SK-N-SH (cell line): ENCODE results near the gene SLC35D2. TPM values are rescaled to one million over a fixed set of nuclear protein-coding genes. Genes with fewer than 3 reads are reported as not detected.

Experiments
- CTCF ChIA-PET: fragments of 300-600, 350-600 bp; formaldehyde crosslinking; extraction: SDS; loops from one replicate; lab custom pipeline; 2021; lab: Yijun Ruan, JAX
- POLR2A ChIA-PET: fragments of 350-600 bp; sonication (Branson Sonifier 250); formaldehyde crosslinking; extraction: SDS; loops from one replicate; lab custom pipeline; 2020; ENCODE audit warnings: antibody characterized with exemption, inconsistent platforms; lab: Yijun Ruan, JAX
- DNase-seq: peaks from one replicate; pipeline ENCODE4 v3.0.0; 2012
- H2AFZ ChIP-seq: fragments of 200-600 bp; sonication (generic); 2 replicates; pipeline ENCODE4 v1.8.1; 2016; ENCODE audit warnings: antibody characterized with exemption, mild to moderate bottlenecking, low read depth
- H3F3A ChIP-seq: fragments of 200-600 bp; sonication (generic); replicated peaks from 2 replicates; pipeline ENCODE3; 2016; ENCODE audit warnings: antibody characterized with exemption, mild to moderate bottlenecking; ENCODE audit not compliant: insufficient read depth
- H3K27ac ChIP-seq, 2 experiments: fragments of 200-500 bp in 1 of 2; fragments of 200-600 bp in 1 of 2; sonication (Bioruptor generic) in 1 of 2; sonication (generic), shearing (Covaris generic) in 1 of 2; 2 replicates each; pipeline versions ENCODE4 v1.5.1 to v1.6.1; 2014 to 2016; ENCODE audit warnings: low read depth in 2 of 2, inconsistent platforms in 1 of 2, low read length in 1 of 2, mild to moderate bottlenecking in 1 of 2, mixed read lengths in 1 of 2
- H3K27me3 ChIP-seq: fragments of 200-600 bp; sonication (generic), shearing (Covaris generic); 2 replicates; pipeline ENCODE4 v1.6.1; 2016; ENCODE audit warnings: mixed run types; ENCODE audit not compliant: insufficient read depth
- H3K36me3 ChIP-seq, 2 experiments: fragments of 200-500 bp in 1 of 2; fragments of 200-600 bp in 1 of 2; sonication (Bioruptor generic) in 1 of 2; sonication (generic) in 1 of 2; replicated peaks in 1 of 2; 2 replicates each; pipeline versions ENCODE3 to v1.5.1; 2014 to 2016; ENCODE audit warnings: low read length in 1 of 2, mild to moderate bottlenecking in 1 of 2; ENCODE audit not compliant: insufficient read depth in 2 of 2, control insufficient read depth in 1 of 2
- H3K4me1 ChIP-seq, 2 experiments: fragments of 200-500 bp in 1 of 2; fragments of 200-600 bp in 1 of 2; sonication (Bioruptor generic) in 1 of 2; sonication (generic), shearing (Covaris generic) in 1 of 2; 2 replicates each; pipeline versions ENCODE4 v1.5.1 to v1.6.1; 2014 to 2016; ENCODE audit warnings: low read depth in 1 of 2, low read length in 1 of 2, mixed run types in 1 of 2; ENCODE audit not compliant: insufficient read depth in 2 of 2, control insufficient read depth in 1 of 2
- H3K4me2 ChIP-seq: fragments of 200-600 bp; sonication (generic), shearing (Covaris generic); 2 replicates; pipeline ENCODE4 v1.6.1; 2017; ENCODE audit warnings: mixed run types
- H3K4me3 ChIP-seq, 2 experiments: fragments of 200-500 bp in 1 of 2; fragments of 200-600 bp in 1 of 2; sonication (Bioruptor generic) in 1 of 2; sonication (generic), shearing (Covaris generic) in 1 of 2; 2 replicates each; pipeline versions ENCODE4 v1.5.1 to v1.8.1; 2014 to 2016; ENCODE audit warnings: low read depth in 2 of 2, inconsistent platforms in 1 of 2, low read length in 1 of 2, mild to moderate bottlenecking in 1 of 2, mixed read lengths in 1 of 2, moderate library complexity in 1 of 2
- H3K79me2 ChIP-seq: fragments of 200-600 bp; sonication (generic); 2 replicates; pipeline ENCODE4 v1.8.1; 2017; ENCODE audit warnings: mild to moderate bottlenecking; ENCODE audit not compliant: insufficient read depth
- H3K9ac ChIP-seq: fragments of 200-600 bp; sonication (generic); 2 replicates; pipeline ENCODE4 v1.6.1; 2017; ENCODE audit warnings: mixed run types
- H3K9me2 ChIP-seq: fragments of 200-600 bp; sonication (generic); 2 replicates; pipeline ENCODE4 v1.6.1; 2017; ENCODE audit warnings: mixed run types
- H3K9me3 ChIP-seq: fragments of 200-600 bp; sonication (generic); 2 replicates; pipeline ENCODE4 v1.6.1; 2017; ENCODE audit warnings: mixed run types, mild to moderate bottlenecking, moderate library complexity
- H4K20me1 ChIP-seq: fragments of 200-600 bp; sonication (generic); 2 replicates; pipeline ENCODE4 v1.6.1; 2017; ENCODE audit warnings: mild to moderate bottlenecking, mixed run types; ENCODE audit not compliant: insufficient read depth
- CHD2 ChIP-seq: fragments of 150-350 bp; IDR thresholded peaks from 2 replicates; pipeline ENCODE4 v1.6.1; 2018; ENCODE audit warnings: low read length; ENCODE audit not compliant: partially characterized antibody
- ELF1 ChIP-seq: IDR thresholded peaks from 2 replicates; pipeline ENCODE4 v1.4.0; 2012
- EZH2phosphoT487 ChIP-seq: fragments of 200-600 bp; sonication (generic); IDR thresholded peaks from 2 replicates; pipeline ENCODE4 v1.6.1; 2017; ENCODE audit warnings: low read depth, mixed run types, mild to moderate bottlenecking, antibody characterized with exemption, moderate library complexity, borderline replicate concordance
- FOXJ3 ChIP-seq: sonication (generic); formaldehyde crosslinking; IDR thresholded peaks from 2 replicates; pipeline ENCODE4 v1.5.1; 2020; ENCODE audit warnings: mild to moderate bottlenecking, missing genetic modification reagents
- FOXM1 ChIP-seq: IDR thresholded peaks from 2 replicates; pipeline ENCODE4 v1.4.0; 2012; ENCODE audit warnings: low read depth, mild to moderate bottlenecking
- MEF2A ChIP-seq: IDR thresholded peaks from 2 replicates; pipeline ENCODE4 v1.4.0; 2012; ENCODE audit warnings: low read depth, borderline replicate concordance
- POLR2AphosphoS5 ChIP-seq: IDR thresholded peaks from 2 replicates; pipeline ENCODE4 v1.6.1; 2012; ENCODE audit warnings: low read depth, low read length
- RAD21 ChIP-seq: IDR thresholded peaks from 2 replicates; pipeline ENCODE4 v1.6.1; 2012; ENCODE audit warnings: mild to moderate bottlenecking, low read length
- RCOR1 ChIP-seq: fragments of 150-350 bp; IDR thresholded peaks from 2 replicates; pipeline ENCODE4 v1.6.1; 2017; ENCODE audit warnings: antibody characterized with exemption, low read length
- RFX5 ChIP-seq: IDR thresholded peaks from 2 replicates; pipeline ENCODE4 v1.6.1; 2012; ENCODE audit warnings: mild to moderate bottlenecking, improper control_type of control experiment, low read length
- SIN3A ChIP-seq: IDR thresholded peaks from 2 replicates; pipeline ENCODE4 v1.6.1; 2012; ENCODE audit warnings: low read depth, mild to moderate bottlenecking, low read length, moderate library complexity, borderline replicate concordance
- SMC3 ChIP-seq: IDR thresholded peaks from 2 replicates; pipeline ENCODE4 v1.6.1; 2012; ENCODE audit warnings: low read depth, low read length, improper control_type of control experiment
- TCF12 ChIP-seq: IDR thresholded peaks from 2 replicates; pipeline ENCODE4 v1.4.0; 2012
- YY1 ChIP-seq: IDR thresholded peaks from 2 replicates; pipeline ENCODE4 v1.4.0; 2012; ENCODE audit warnings: low read depth, mild to moderate bottlenecking
- WGBS: methylation state at CpG from one replicate; pipeline ENCODE4 v1.1.6; 2017; ENCODE audit warnings: low lambda C conversion rate; 5-methylcytosine and 5-hydroxymethylcytosine counted together
- polyA plus RNA-seq, 3 experiments: library from polyadenylated mRNA; depleted of rRNA; stranded (reverse); fragments of >200 nt; gene quantifications; 2 replicates each; pipeline ENCODE4 v1.2.3, GENCODE V29; 2012
- TF ChIP-seq, protein P1 (sequence below): fragments of 150-350 bp; IDR thresholded peaks from 2 replicates; pipeline ENCODE4 v1.6.1; 2016; ENCODE audit warnings: mild to moderate bottlenecking, low read depth, low read length
- TF ChIP-seq, protein P2 (sequence below): fragments of 200-600 bp; sonication (generic); IDR thresholded peaks from 2 replicates; pipeline ENCODE4 v1.6.1; 2017; ENCODE audit warnings: antibody characterized with exemption, mild to moderate bottlenecking, moderate library complexity
- TF ChIP-seq, protein P3 (sequence below): IDR thresholded peaks from 2 replicates; pipeline ENCODE4 v1.4.0; 2012; ENCODE audit warnings: low read depth, borderline replicate concordance
- TF ChIP-seq, protein P4 (sequence below): IDR thresholded peaks from 2 replicates; pipeline ENCODE4 v1.6.1; 2012; ENCODE audit warnings: mild to moderate bottlenecking, low read depth, low read length, moderate library complexity
- TF ChIP-seq, protein P5 (sequence below): IDR thresholded peaks from 2 replicates; pipeline ENCODE4 v1.4.0; 2012; ENCODE audit warnings: low read depth

SLC35D2 gene
- polyA plus RNA-seq, 1 of the 3 experiments (the other 2 are of a cell fraction): 26.1 TPM

DNA sequence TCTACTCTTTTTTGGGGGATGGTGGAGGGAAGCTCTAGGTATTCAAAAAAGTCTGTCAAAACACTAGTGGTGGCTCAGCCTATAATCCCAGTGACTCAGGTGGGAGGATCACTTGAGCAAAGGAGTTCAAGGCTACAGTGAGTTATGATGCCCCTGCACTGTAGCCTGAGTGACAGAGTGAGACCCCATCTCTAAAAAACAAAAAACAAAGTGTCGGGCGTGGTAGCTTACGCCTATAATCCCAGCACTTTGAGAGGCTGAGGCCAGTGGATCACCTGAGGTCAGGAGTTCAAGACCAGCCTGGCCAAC lies 15.8 kb upstream of the SLC35D2 start:
- peaks cover 6% of the 10 kb centered on the region; the same call in 1 of the 2 replicates for H4K20me1 ChIP-seq
- no peak overlapping the region for H3K27ac ChIP-seq
- H3K4me3 ChIP-seq: no peak overlapping the region
- H2AFZ ChIP-seq: 0 out of 2 replicates have a peak overlapping the region, but pooled peaks have one; percentile 16
- TF ChIP-seq RAD21 (no peak), EZH2phosphoT487 (no peak), RFX5 (no peak), YY1 (no peak), MEF2A (no peak), POLR2AphosphoS5 (no peak), SMC3 (no peak), TCF12 (no peak), CHD2 (no peak), RCOR1 (no peak), ELF1 (no peak), FOXJ3 (CRISPR knock-in tag) (no peak), SIN3A (no peak), FOXM1 (no peak)
- TF ChIP-seq, protein P1, sequence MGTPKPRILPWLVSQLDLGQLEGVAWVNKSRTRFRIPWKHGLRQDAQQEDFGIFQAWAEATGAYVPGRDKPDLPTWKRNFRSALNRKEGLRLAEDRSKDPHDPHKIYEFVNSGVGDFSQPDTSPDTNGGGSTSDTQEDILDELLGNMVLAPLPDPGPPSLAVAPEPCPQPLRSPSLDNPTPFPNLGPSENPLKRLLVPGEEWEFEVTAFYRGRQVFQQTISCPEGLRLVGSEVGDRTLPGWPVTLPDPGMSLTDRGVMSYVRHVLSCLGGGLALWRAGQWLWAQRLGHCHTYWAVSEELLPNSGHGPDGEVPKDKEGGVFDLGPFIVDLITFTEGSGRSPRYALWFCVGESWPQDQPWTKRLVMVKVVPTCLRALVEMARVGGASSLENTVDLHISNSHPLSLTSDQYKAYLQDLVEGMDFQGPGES: no peak
- TF ChIP-seq, protein P2, sequence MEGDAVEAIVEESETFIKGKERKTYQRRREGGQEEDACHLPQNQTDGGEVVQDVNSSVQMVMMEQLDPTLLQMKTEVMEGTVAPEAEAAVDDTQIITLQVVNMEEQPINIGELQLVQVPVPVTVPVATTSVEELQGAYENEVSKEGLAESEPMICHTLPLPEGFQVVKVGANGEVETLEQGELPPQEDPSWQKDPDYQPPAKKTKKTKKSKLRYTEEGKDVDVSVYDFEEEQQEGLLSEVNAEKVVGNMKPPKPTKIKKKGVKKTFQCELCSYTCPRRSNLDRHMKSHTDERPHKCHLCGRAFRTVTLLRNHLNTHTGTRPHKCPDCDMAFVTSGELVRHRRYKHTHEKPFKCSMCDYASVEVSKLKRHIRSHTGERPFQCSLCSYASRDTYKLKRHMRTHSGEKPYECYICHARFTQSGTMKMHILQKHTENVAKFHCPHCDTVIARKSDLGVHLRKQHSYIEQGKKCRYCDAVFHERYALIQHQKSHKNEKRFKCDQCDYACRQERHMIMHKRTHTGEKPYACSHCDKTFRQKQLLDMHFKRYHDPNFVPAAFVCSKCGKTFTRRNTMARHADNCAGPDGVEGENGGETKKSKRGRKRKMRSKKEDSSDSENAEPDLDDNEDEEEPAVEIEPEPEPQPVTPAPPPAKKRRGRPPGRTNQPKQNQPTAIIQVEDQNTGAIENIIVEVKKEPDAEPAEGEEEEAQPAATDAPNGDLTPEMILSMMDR: no peak
- TF ChIP-seq, protein P3, sequence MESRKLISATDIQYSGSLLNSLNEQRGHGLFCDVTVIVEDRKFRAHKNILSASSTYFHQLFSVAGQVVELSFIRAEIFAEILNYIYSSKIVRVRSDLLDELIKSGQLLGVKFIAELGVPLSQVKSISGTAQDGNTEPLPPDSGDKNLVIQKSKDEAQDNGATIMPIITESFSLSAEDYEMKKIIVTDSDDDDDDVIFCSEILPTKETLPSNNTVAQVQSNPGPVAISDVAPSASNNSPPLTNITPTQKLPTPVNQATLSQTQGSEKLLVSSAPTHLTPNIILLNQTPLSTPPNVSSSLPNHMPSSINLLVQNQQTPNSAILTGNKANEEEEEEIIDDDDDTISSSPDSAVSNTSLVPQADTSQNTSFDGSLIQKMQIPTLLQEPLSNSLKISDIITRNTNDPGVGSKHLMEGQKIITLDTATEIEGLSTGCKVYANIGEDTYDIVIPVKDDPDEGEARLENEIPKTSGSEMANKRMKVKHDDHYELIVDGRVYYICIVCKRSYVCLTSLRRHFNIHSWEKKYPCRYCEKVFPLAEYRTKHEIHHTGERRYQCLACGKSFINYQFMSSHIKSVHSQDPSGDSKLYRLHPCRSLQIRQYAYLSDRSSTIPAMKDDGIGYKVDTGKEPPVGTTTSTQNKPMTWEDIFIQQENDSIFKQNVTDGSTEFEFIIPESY: no peak
- TF ChIP-seq, protein P4, sequence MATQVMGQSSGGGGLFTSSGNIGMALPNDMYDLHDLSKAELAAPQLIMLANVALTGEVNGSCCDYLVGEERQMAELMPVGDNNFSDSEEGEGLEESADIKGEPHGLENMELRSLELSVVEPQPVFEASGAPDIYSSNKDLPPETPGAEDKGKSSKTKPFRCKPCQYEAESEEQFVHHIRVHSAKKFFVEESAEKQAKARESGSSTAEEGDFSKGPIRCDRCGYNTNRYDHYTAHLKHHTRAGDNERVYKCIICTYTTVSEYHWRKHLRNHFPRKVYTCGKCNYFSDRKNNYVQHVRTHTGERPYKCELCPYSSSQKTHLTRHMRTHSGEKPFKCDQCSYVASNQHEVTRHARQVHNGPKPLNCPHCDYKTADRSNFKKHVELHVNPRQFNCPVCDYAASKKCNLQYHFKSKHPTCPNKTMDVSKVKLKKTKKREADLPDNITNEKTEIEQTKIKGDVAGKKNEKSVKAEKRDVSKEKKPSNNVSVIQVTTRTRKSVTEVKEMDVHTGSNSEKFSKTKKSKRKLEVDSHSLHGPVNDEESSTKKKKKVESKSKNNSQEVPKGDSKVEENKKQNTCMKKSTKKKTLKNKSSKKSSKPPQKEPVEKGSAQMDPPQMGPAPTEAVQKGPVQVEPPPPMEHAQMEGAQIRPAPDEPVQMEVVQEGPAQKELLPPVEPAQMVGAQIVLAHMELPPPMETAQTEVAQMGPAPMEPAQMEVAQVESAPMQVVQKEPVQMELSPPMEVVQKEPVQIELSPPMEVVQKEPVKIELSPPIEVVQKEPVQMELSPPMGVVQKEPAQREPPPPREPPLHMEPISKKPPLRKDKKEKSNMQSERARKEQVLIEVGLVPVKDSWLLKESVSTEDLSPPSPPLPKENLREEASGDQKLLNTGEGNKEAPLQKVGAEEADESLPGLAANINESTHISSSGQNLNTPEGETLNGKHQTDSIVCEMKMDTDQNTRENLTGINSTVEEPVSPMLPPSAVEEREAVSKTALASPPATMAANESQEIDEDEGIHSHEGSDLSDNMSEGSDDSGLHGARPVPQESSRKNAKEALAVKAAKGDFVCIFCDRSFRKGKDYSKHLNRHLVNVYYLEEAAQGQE: no peak
- TF ChIP-seq, protein P5, sequence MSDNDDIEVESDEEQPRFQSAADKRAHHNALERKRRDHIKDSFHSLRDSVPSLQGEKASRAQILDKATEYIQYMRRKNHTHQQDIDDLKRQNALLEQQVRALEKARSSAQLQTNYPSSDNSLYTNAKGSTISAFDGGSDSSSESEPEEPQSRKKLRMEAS: no peak
- no peak for DNase-seq
- no peak overlapping the region; the same call in 1 of the 2 replicates for H3K4me2 ChIP-seq
- peaks cover 0 to 9% of the 10 kb centered on the region in 2 experiments for H3K36me3 ChIP-seq
- no peaks in the 10 kb centered on the region for H3K9me3 ChIP-seq
- peaks cover 75% of the 10 kb centered on the region for H3K79me2 ChIP-seq
- no peaks in the 10 kb centered on the region for H3K9me2 ChIP-seq
- POLR2A ChIA-PET: no interaction called here
- no peaks in the 10 kb centered on the region for H3K27me3 ChIP-seq
- no peak overlapping the region for H3K9ac ChIP-seq
- H3K4me1 ChIP-seq: peaks cover 0 to 5% of the 10 kb centered on the region in 2 experiments; a peak in 1 of 4 replicates
- CTCF ChIA-PET: interaction anchor here (0.6 kb wide), 1 partner anchor 81 kb away, joined by 3 read pairs; no protein-coding TSS in a partner anchor
- WGBS: 96% methylated on average over 3 of the region's 3 CpGs
- H3F3A ChIP-seq: peaks cover 3% of the 10 kb centered on the region
